Mesenchymal stem cell (in vitro differentiated cells and primary cell): Measurements from ENCODE around the gene TTC16. TPM values are rescaled to one million over a fixed set of nuclear protein-coding genes. Genes with fewer than 3 reads are reported as not detected.

Experiments used
- DNase-seq: peaks from one replicate; pipeline ENCODE4 v3.0.0-alpha.2; 2013
- H2AFZ ChIP-seq: one replicate; pipeline ENCODE4 v1.6.1; 2013; ENCODE audit warnings: low read depth, mild to moderate bottlenecking, control low read depth, inconsistent platforms, low read length, moderate library complexity
- H2AK5ac ChIP-seq: 2 replicates; pipeline ENCODE4 v1.6.1; 2013; ENCODE audit warnings: low read length, moderate library complexity, mild to moderate bottlenecking, inconsistent platforms; ENCODE audit not compliant: severe bottlenecking
- H2BK120ac ChIP-seq: one replicate; pipeline ENCODE4 v1.6.1; 2013; ENCODE audit warnings: low read depth, mild to moderate bottlenecking, inconsistent platforms, low read length, moderate library complexity
- H2BK12ac ChIP-seq, 2 experiments: one replicate each; pipeline ENCODE4 v1.6.1; 2013; ENCODE audit warnings: inconsistent platforms in 2 of 2, low read length in 2 of 2, mild to moderate bottlenecking in 2 of 2, moderate library complexity in 2 of 2, control low read depth in 1 of 2
- H2BK15ac ChIP-seq: one replicate; pipeline ENCODE4 v1.6.1; 2013; ENCODE audit warnings: mild to moderate bottlenecking, low read depth, inconsistent platforms; ENCODE audit not compliant: poor library complexity, severe bottlenecking
- H2BK5ac ChIP-seq: 2 replicates; pipeline ENCODE4 v1.6.1; 2013; ENCODE audit warnings: low read depth, mild to moderate bottlenecking, low read length, control low read depth, inconsistent platforms; ENCODE audit not compliant: poor library complexity, severe bottlenecking
- H3K14ac ChIP-seq, 2 experiments: one replicate each; pipeline ENCODE4 v1.6.1; 2013; ENCODE audit warnings: inconsistent platforms in 2 of 2, low read length in 2 of 2, control low read depth in 1 of 2, mild to moderate bottlenecking in 1 of 2, moderate library complexity in 1 of 2
- H3K18ac ChIP-seq, 2 experiments: one replicate each; pipeline ENCODE4 v1.6.1; 2013; ENCODE audit warnings: inconsistent platforms in 2 of 2, low read length in 2 of 2, control low read depth in 1 of 2, low read depth in 1 of 2, mild to moderate bottlenecking in 1 of 2
- H3K23ac ChIP-seq, 2 experiments: one replicate each; pipeline ENCODE4 v1.6.1; 2013; ENCODE audit warnings: inconsistent platforms in 2 of 2, low read length in 2 of 2, mild to moderate bottlenecking in 2 of 2, moderate library complexity in 2 of 2, control low read depth in 1 of 2
- H3K27ac ChIP-seq: 2 replicates; pipeline ENCODE4 v1.5.1; 2013; ENCODE audit warnings: mild to moderate bottlenecking, moderate library complexity, low read length, control low read depth, inconsistent platforms; ENCODE audit not compliant: poor library complexity, severe bottlenecking
- H3K27me3 ChIP-seq, 2 experiments: 2 replicates each; pipeline versions ENCODE4 v1.6.1 to v1.7.0; 2013; ENCODE audit warnings: low read length in 2 of 2, mild to moderate bottlenecking in 2 of 2, moderate library complexity in 2 of 2, control low read depth in 1 of 2, inconsistent platforms in 1 of 2; ENCODE audit not compliant: control insufficient read depth in 1 of 2, insufficient read depth in 1 of 2
- H3K36me3 ChIP-seq, 2 experiments: 2 replicates each; pipeline versions ENCODE4 v1.6.1 to v1.7.0; 2013; ENCODE audit warnings: low read length in 2 of 2, control low read depth in 1 of 2, inconsistent platforms in 1 of 2, low read depth in 1 of 2, mild to moderate bottlenecking in 1 of 2; ENCODE audit not compliant: insufficient read depth in 2 of 2, control insufficient read depth in 1 of 2
- H3K4ac ChIP-seq, 2 experiments: one replicate each; pipeline ENCODE4 v1.6.1; 2013; ENCODE audit warnings: inconsistent platforms in 2 of 2, low read length in 2 of 2, mild to moderate bottlenecking in 2 of 2, moderate library complexity in 2 of 2, control low read depth in 1 of 2, low read depth in 1 of 2
- H3K4me1 ChIP-seq: 2 replicates; pipeline ENCODE4 v1.6.1; 2013; ENCODE audit warnings: low read depth, low read length, control low read depth; ENCODE audit not compliant: control insufficient read depth, insufficient read depth
- H3K4me2 ChIP-seq: 2 replicates; pipeline ENCODE4 v1.6.1; 2013; ENCODE audit warnings: low read length, mild to moderate bottlenecking, inconsistent platforms; ENCODE audit not compliant: poor library complexity, severe bottlenecking
- H3K4me3 ChIP-seq, 2 experiments: 2 replicates each; pipeline versions ENCODE4 v1.5.1 to v1.7.0; 2013; ENCODE audit warnings: low read length in 2 of 2, mild to moderate bottlenecking in 2 of 2, control low read depth in 1 of 2, low read depth in 1 of 2; ENCODE audit not compliant: insufficient read depth in 1 of 2
- H3K79me1 ChIP-seq: replicated peaks from 2 replicates; pipeline ENCODE4 v1.6.1; 2013; ENCODE audit warnings: mild to moderate bottlenecking, control low read depth, low read length, inconsistent platforms; ENCODE audit not compliant: poor library complexity, severe bottlenecking
- H3K9ac ChIP-seq: 2 replicates; pipeline ENCODE4 v1.7.0; 2013; ENCODE audit warnings: mild to moderate bottlenecking, low read length, moderate library complexity
- H3K9me3 ChIP-seq: 2 replicates; pipeline ENCODE4 v1.7.0; 2013; ENCODE audit warnings: mild to moderate bottlenecking, low read length; ENCODE audit not compliant: control insufficient read depth
- H4K8ac ChIP-seq: one replicate; pipeline ENCODE4 v1.6.1; 2013; ENCODE audit warnings: inconsistent platforms, mild to moderate bottlenecking, low read length, moderate library complexity
- H4K91ac ChIP-seq: one replicate; pipeline ENCODE4 v1.6.1; 2013; ENCODE audit warnings: mild to moderate bottlenecking, low read length, inconsistent platforms
- WGBS: methylation state at CpG from one replicate; pipeline ENCODE4 v1.1.7; 2013; ENCODE audit warnings: mixed read lengths; 5-methylcytosine and 5-hydroxymethylcytosine counted together
- polyA plus RNA-seq, 2 experiments: library from polyadenylated mRNA; stranded (reverse); fragments of 200-250 nt; gene quantifications; one replicate each; pipeline ENCODE4 v1.2.3, GENCODE V29; 2013

TTC16 gene
- polyA plus RNA-seq (2013, experiment 1 of 2), result not detected
- polyA plus RNA-seq (2013, experiment 2 of 2), result not detected

GRCh38 chr9:127715470-127716337, at the start of gene TTC16, which contains the start of gene PTRH1:
TTC16 (plus strand) TSS chr9:127716079; CDS start chr9:127716146, 67 bp downstream.
PTRH1 (minus strand) TSS chr9:127715663; CDS start chr9:127715639, 24 bp downstream.
- H3K14ac ChIP-seq, result peak within 1 kb of the TSS in 1 of 2 experiments; percentile 92
- H3K79me1 ChIP-seq, result peaks cover 20% of the 10 kb centered on the region
- 5% methylated on average over 64 of the region's 65 CpGs for WGBS

GRCh38 chr9:127667127-127667844, 48.6 kb upstream of the TTC16 start:
- Histone ChIP-seq H3K4me2 (no peak overlapping the region), H3K4me3 (no peak overlapping the region), H4K8ac (no peak overlapping the region), H3K4ac (no peak overlapping the region), H4K91ac (no peak overlapping the region), H3K23ac (no peak overlapping the region), H2BK120ac (no peak overlapping the region), H2BK5ac (no peak overlapping the region), H3K9ac (no peak overlapping the region), H3K18ac (no peak overlapping the region), H3K27ac (no peak overlapping the region), H2BK12ac (no peak overlapping the region), H2BK15ac (no peak overlapping the region), H3K79me1 (no peaks in the 10 kb centered on the region), H3K14ac (no peak overlapping the region), H2AK5ac (no peak overlapping the region), H3K36me3 (peaks cover 51 to 92% of the 10 kb centered on the region in 2 experiments), H3K4me1 (no peaks in the 10 kb centered on the region), H3K9me3 (no peaks in the 10 kb centered on the region), H3K27me3 (no peaks in the 10 kb centered on the region), H2AFZ (no peak overlapping the region)
- 92% methylated on average over 3 of the region's 3 CpGs for WGBS
- no peak for DNase-seq

More at GRCh38 chr9:127715470-127716337, at the start of gene TTC16, which contains the start of gene PTRH1:
- Histone ChIP-seq H2AFZ (peak within 1 kb of the TSS; percentile 98), H3K4me3 (peak within 1 kb of the TSS; percentile 73 to 94), H3K9me3 (no peaks in the 10 kb centered on the region), H2BK120ac (no peak within 1 kb of the TSS), H3K36me3 (peaks cover 0 to 8% of the 10 kb centered on the region in 2 experiments), H2AK5ac (no peak within 1 kb of the TSS), H4K91ac (no peak within 1 kb of the TSS), H4K8ac (peak within 1 kb of the TSS; percentile 66), H3K4ac (peak within 1 kb of the TSS in 1 of 2 experiments; percentile 54), H2BK5ac (no peak within 1 kb of the TSS), H3K4me2 (peak within 1 kb of the TSS; percentile 93), H3K23ac (peak within 1 kb of the TSS in 1 of 2 experiments; percentile 57), H3K18ac (peak within 1 kb of the TSS; percentile 0 to 74), H2BK12ac (no peak within 1 kb of the TSS), H3K27me3 (no peaks in the 10 kb centered on the region), H3K4me1 (peaks cover 48% of the 10 kb centered on the region), H3K27ac (no peak within 1 kb of the TSS), H3K9ac (peak within 1 kb of the TSS; percentile 95), H2BK15ac (peak within 1 kb of the TSS; percentile 63)
- DNase-seq, result peak; percentile 97

- Histone ChIP-seq H3K18ac (no peak overlapping the region), H2BK5ac (no peak overlapping the region), H3K9ac (no peak overlapping the region), H2BK12ac (no peak overlapping the region), H2BK15ac (no peak overlapping the region), H4K91ac (no peak overlapping the region), H2AFZ (no peak overlapping the region), H3K23ac (no peak overlapping the region), H3K36me3 (peaks cover 53 to 93% of the 10 kb centered on the region in 2 experiments), H3K4me2 (no peak overlapping the region), H3K27me3 (no peaks in the 10 kb centered on the region), H3K79me1 (no peaks in the 10 kb centered on the region), H2AK5ac (no peak overlapping the region), H3K27ac (no peak overlapping the region), H3K4ac (no peak overlapping the region), H4K8ac (no peak overlapping the region), H3K9me3 (no peaks in the 10 kb centered on the region), H3K4me3 (no peak overlapping the region), H3K4me1 (no peaks in the 10 kb centered on the region), H3K14ac (no peak overlapping the region), H2BK120ac (no peak overlapping the region)
- DNase-seq, result no peak
- 95% methylated on average over 18 of the region's 18 CpGs for WGBS
These were observed 48.0 kb upstream of the TTC16 start for GRCh38 chr9:127667906-127668305.

GRCh38 chr9:127673234-127673633, 42.6 kb upstream of the TTC16 start:
- WGBS, result 98% methylated on average over 7 of the region's 7 CpGs
- no peak overlapping the region for H2BK5ac ChIP-seq
- no peak overlapping the region for H3K27ac ChIP-seq
- H3K27me3 ChIP-seq, result no peaks in the 10 kb centered on the region
- H3K36me3 ChIP-seq, result peaks cover 47 to 92% of the 10 kb centered on the region in 2 experiments
- H3K79me1 ChIP-seq, result no peaks in the 10 kb centered on the region
- DNase-seq, result no peak
- no peak overlapping the region for H3K23ac ChIP-seq
- H3K9ac ChIP-seq, result no peak overlapping the region
- H3K14ac ChIP-seq, result no peak overlapping the region
- no peak overlapping the region for H2BK120ac ChIP-seq
- no peak overlapping the region for H2BK15ac ChIP-seq
- no peak overlapping the region for H3K4me2 ChIP-seq
- no peak overlapping the region for H2AFZ ChIP-seq
- no peak overlapping the region for H2BK12ac ChIP-seq
- no peak overlapping the region for H3K18ac ChIP-seq
- no peak overlapping the region for H3K4me3 ChIP-seq
- H3K4ac ChIP-seq, result no peak overlapping the region
- no peaks in the 10 kb centered on the region for H3K9me3 ChIP-seq
- H3K4me1 ChIP-seq, result no peaks in the 10 kb centered on the region
- H4K8ac ChIP-seq, result no peak overlapping the region
- no peak overlapping the region for H4K91ac ChIP-seq
- no peak overlapping the region for H2AK5ac ChIP-seq
